K562 (cell line): ENCODE results near the gene FMO5. TPM values are rescaled to one million over a fixed set of nuclear protein-coding genes. Genes with fewer than 3 reads are reported as not detected.

ENCODE experiments used
- ATF1 ChIP-seq, 2 experiments: fragments of 450-650 bp in 1 of 2; IDR thresholded peaks; 2 replicates each; pipeline ENCODE4 v1.6.1; 2016; ENCODE audit warnings: missing compliant biosample characterization in 1 of 2, missing genetic modification characterization in 1 of 2
- CHD7 ChIP-seq: fragments of 200-600 bp; sonication (generic); IDR thresholded peaks from one replicate; pipeline ENCODE4 v1.6.1; 2012; ENCODE audit warnings: mild to moderate bottlenecking, low read depth, low read length, inconsistent platforms
- CTCF ChIP-seq, 3 experiments: IDR thresholded peaks in 2 of 3; conservative IDR thresholded peaks in 1 of 3; 2 replicates each; pipeline ENCODE4 v1.5.1; 2011 to 2012; ENCODE audit warnings: low read length in 3 of 3, mild to moderate bottlenecking in 3 of 3, control low read depth in 2 of 3, improper control_type of control experiment in 1 of 3, inconsistent platforms in 1 of 3, low read depth in 1 of 3, mixed read lengths in 1 of 3, moderate library complexity in 1 of 3; ENCODE audit not compliant: insufficient read depth in 2 of 3
- DMBX1 ChIP-seq: fragments of 250-450 bp; sonication (Bioruptor Pico); IDR thresholded peaks from 2 replicates; pipeline ENCODE4 v1.8.0; 2022; ENCODE audit warnings: inconsistent platforms, mild to moderate bottlenecking, moderate library complexity, borderline replicate concordance
- GATAD2A ChIP-seq: fragments of 450-650 bp; IDR thresholded peaks from 2 replicates; pipeline ENCODE4 v1.6.1; 2017
- GATAD2B ChIP-seq: fragments of 450-650 bp; IDR thresholded peaks from 2 replicates; pipeline ENCODE4 v1.6.1; 2017; ENCODE audit warnings: mild to moderate bottlenecking, borderline replicate concordance
- MEIS2 ChIP-seq: fragments of 450-650 bp; IDR thresholded peaks from 2 replicates; pipeline ENCODE4 v1.6.1; 2014; ENCODE audit warnings: mild to moderate bottlenecking; ENCODE audit not compliant: partially characterized antibody
- PHF20 ChIP-seq: fragments of 450-650 bp; IDR thresholded peaks from 2 replicates; pipeline ENCODE4 v1.6.1; 2018; ENCODE audit not compliant: partially characterized antibody
- TFE3 ChIP-seq: fragments of 450-650 bp; formaldehyde crosslinking; IDR thresholded peaks from 2 replicates; pipeline ENCODE4 v1.4.0; 2020; ENCODE audit warnings: mild to moderate bottlenecking, mixed read lengths
- polyA plus RNA-seq, 8 experiments: library from polyadenylated mRNA; depleted of rRNA in 4 of 8; stranded (reverse) in 5 of 8; unstranded in 3 of 8; fragments of >200 nt; fragmentation: Nextera tagmentation in 2 of 8; fragmentation: Illumina TruSeq in 1 of 8; extraction: Ambion mirVana in 2 of 8; extraction: Trizol in 1 of 8; gene quantifications; 2 replicates each; pipeline versions ENCODE4 v1.2.1 to v1.2.3, GENCODE V29; 2011 to 2014; ENCODE audit warnings: inconsistent platforms in 1 of 8, missing spikeins in 1 of 8
- total RNA-seq, 7 experiments: library from RNA; depleted of rRNA in 6 of 7; stranded (reverse); fragments of >200 nt in 6 of 7; fragmentation: Illumina TruSeq in 2 of 7; extraction: Trizol in 2 of 7; gene quantifications; 2 replicates each; pipeline versions ENCODE4 v1.2.1 to v1.2.3, GENCODE V29; 2011 to 2021; ENCODE audit warnings: low replicate concordance in 1 of 7
- TF ChIP-seq, protein P1 (sequence below): sonication (generic); formaldehyde crosslinking; IDR thresholded peaks from 2 replicates; pipeline ENCODE4 v1.5.0; 2020; ENCODE audit warnings: missing genetic modification reagents

FMO5 gene
- total and polyA plus RNA-seq, 9 of the 15 experiments (the other 6 are each of a cell fraction or from before 2014, with no cell fraction given): 0.11 to 0.69 (median 0.19) TPM; not detected in 1

DNA sequence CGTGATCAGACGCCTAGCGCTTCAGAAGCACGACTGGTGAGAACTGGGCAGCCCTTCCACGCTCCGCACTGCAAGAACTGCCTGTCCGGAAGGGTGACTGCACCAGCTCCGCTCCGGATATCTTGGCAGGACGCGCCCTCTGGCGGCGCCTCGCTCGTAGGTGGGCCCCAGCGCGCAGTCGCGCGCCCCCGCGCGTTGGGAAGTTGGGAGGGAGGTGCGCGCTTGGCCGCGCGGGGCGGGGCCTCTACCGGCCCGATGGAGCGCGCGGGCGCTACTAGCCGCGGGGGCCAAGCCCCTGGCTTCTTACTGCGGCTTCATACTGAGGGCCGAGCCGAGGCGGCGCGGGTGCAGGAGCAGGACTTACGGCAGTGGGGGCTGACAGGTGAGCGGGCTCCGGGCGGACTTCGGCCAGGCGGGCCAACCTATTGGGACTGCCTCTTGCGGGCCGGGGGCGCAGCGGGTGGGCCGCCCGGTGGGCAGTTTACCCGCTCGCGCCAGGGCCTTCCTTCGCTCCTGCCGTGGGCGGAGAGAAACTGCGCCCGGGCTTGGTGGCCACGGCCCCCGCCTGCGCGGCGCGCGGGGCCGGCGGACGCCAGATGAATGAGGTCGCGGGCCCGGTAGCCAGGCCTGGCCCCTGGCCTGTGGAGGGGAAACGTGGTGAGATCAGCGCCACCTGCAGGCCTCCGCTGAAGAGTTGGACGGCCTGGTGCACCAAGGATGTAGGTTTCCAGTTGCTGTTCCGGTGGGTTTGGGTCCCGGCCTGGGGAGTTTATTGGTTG, 17.5 kb upstream of the FMO5 start, which contains the start of gene CHD1L (continued):
- no peak for TF ChIP-seq CHD7
- TF ChIP-seq, protein P1, sequence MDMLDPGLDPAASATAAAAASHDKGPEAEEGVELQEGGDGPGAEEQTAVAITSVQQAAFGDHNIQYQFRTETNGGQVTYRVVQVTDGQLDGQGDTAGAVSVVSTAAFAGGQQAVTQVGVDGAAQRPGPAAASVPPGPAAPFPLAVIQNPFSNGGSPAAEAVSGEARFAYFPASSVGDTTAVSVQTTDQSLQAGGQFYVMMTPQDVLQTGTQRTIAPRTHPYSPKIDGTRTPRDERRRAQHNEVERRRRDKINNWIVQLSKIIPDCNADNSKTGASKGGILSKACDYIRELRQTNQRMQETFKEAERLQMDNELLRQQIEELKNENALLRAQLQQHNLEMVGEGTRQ (CRISPR knock-in tag): no peak
- TF ChIP-seq TFE3 (CRISPR knock-in tag): no peak
- 0 out of 2 replicates have a peak, but pooled peaks have one; percentile 56 for TF ChIP-seq GATAD2A
- no peak for TF ChIP-seq DMBX1 (CRISPR knock-in tag)
- TF ChIP-seq MEIS2: peak; percentile 44
- no peak for TF ChIP-seq ATF1 (CRISPR knock-in tag; IDR thresholded peaks at IDR 0.05)
- TF ChIP-seq ATF1 (tag; IDR thresholded peaks at IDR 0.05): peak; percentile 72
- TF ChIP-seq CTCF (IDR thresholded peaks at IDR 0.05 in 2 of 3, conservative IDR thresholded peaks at IDR 0.05 in 1 of 3; ENCODE audit: insufficient read depth in 2 of 3, low read depth in 1 of 3, low read length in 3 of 3): peak; percentile 93 to 99 (median 99)
- peak; percentile 18; the same call in 1 of the 2 replicates for TF ChIP-seq GATAD2B
- peak; percentile 42 for TF ChIP-seq PHF20
